Measurements from ENCODE around the gene AHCYL1.

GRCh38 chr1:110003747-110004428 is 19.3 kb downstream of the AHCYL1 start:
- TF ChIP-seq CTCF (IDR thresholded peaks at IDR 0.05; ENCODE audit: insufficient read depth, low read depth, low read length) = no peak
- TF ChIP-seq EZH2 (IDR thresholded peaks at IDR 0.05; ENCODE audit: insufficient read depth, low read length) = no peak

Data from astrocyte (in vitro differentiated cells and primary cell).